ENCODE measurements around the gene SGCG.

- TF ChIP-seq POLR2A (IDR thresholded peaks at IDR 0.05) = no peak
- TF ChIP-seq CTCF (IDR thresholded peaks at IDR 0.05) = no peak
These were observed 19.3 kb upstream of the SGCG start for GRCh38 chr13:23161481-23161825.

Measured in thyroid gland (tissue), 4 donors.